ENCODE measurements around the gene KIF3A.

- no peak for TF ChIP-seq JUND (IDR thresholded peaks at IDR 0.05)
- no peak for TF ChIP-seq CTCF (IDR thresholded peaks at IDR 0.05 in 2 of 3, conservative IDR thresholded peaks at IDR 0.05 in 1 of 3; ENCODE audit: borderline replicate concordance in 1 of 3, insufficient read depth in 1 of 3, low read depth in 2 of 3, low read length in 2 of 3)
- TF ChIP-seq POLR2AphosphoS5 (IDR thresholded peaks at IDR 0.05; ENCODE audit: low read depth, low read length), result no peak
- no peak for TF ChIP-seq REST (IDR thresholded peaks at IDR 0.05; ENCODE audit: low read depth)
- TF ChIP-seq POLR2A (IDR thresholded peaks at IDR 0.05; ENCODE audit: borderline replicate concordance, extremely low read depth, insufficient read depth, insufficient read length), result no peak
- TF ChIP-seq MAX (IDR thresholded peaks at IDR 0.05), result no peak
- TF ChIP-seq CBX3 (IDR thresholded peaks at IDR 0.05; ENCODE audit: low read depth), result no peak
- TF ChIP-seq TCF7L2 (IDR thresholded peaks at IDR 0.05; ENCODE audit: borderline replicate concordance, extremely low read depth, insufficient read depth, insufficient read length), result no peak
- TF ChIP-seq EZH2phosphoT487 (IDR thresholded peaks at IDR 0.05; ENCODE audit: borderline replicate concordance), result no peak
- no peak for TF ChIP-seq EZH2 (IDR thresholded peaks at IDR 0.05)
- TF ChIP-seq ZBTB33 (IDR thresholded peaks at IDR 0.05; ENCODE audit: extremely low read depth, insufficient replicate concordance, low read length), result no peak
- TF ChIP-seq SIN3A (IDR thresholded peaks at IDR 0.05; ENCODE audit: low read depth), result no peak
Observed at GRCh38 chr5:132747616-132748440, 10.5 kb upstream of the KIF3A start.
